Vagina (tissue), 2 donors: ENCODE data around the gene INPP5F. TPM values are rescaled to one million over a fixed set of nuclear protein-coding genes. Genes with fewer than 3 reads are reported as not detected.

Source experiments
- DNase-seq, 2 donors: peaks; one replicate each; pipeline ENCODE4 v3.0.0-alpha.2; 2017; ENCODE audit errors: extremely low spot score in 2 of 2
- H3K27ac ChIP-seq: fragments of 200-600 bp; sonication (generic); one replicate; pipeline ENCODE4 v1.5.1; 2019
- H3K27me3 ChIP-seq: fragments of 200-600 bp; sonication (generic); one replicate; pipeline ENCODE4 v1.5.1; 2019
- H3K36me3 ChIP-seq, 2 donors: fragments of 200-600 bp; sonication (generic); one replicate each; pipeline ENCODE4 v1.5.1; 2017 to 2019
- H3K4me1 ChIP-seq: fragments of 200-600 bp; sonication (generic); one replicate; pipeline ENCODE4 v1.5.1; 2019
- H3K4me3 ChIP-seq, 2 donors: fragments of 200-600 bp; sonication (generic); 1 replicate in 1 of 2; 2 replicates in 1 of 2; pipeline ENCODE4 v1.5.1; 2016 to 2019
- H3K9me3 ChIP-seq: fragments of 200-600 bp; sonication (generic); one replicate; pipeline ENCODE4 v1.5.1; 2019
- POLR2A ChIP-seq, 2 donors: fragments of 450-650 bp; IDR thresholded peaks; one replicate each; pipeline ENCODE4 v1.6.1; 2017; ENCODE audit warnings: antibody characterized with exemption in 2 of 2, mild to moderate bottlenecking in 2 of 2, moderate library complexity in 2 of 2
- POLR2AphosphoS5 ChIP-seq, 2 donors: sonication (generic); formaldehyde crosslinking; IDR thresholded peaks; one replicate each; pipeline ENCODE4 v1.9.0; 2017; ENCODE audit warnings: antibody characterized with exemption in 2 of 2, mild to moderate bottlenecking in 2 of 2, low read depth in 1 of 2; ENCODE audit not compliant: insufficient read depth in 1 of 2
- intact Hi-C: fragments of 100-400 bp; cut with DNase I; formaldehyde crosslinking; loops from one replicate; pipeline ENCODE4 v1.15.1; 2023
- total RNA-seq: library from RNA; depleted of rRNA; stranded (reverse); fragments of >200 nt; gene quantifications from one replicate; pipeline ENCODE4 v1.2.3, GENCODE V29; 2016
- TF ChIP-seq, protein P1 (sequence below), 3 experiments: fragments of 450-650 bp in 2 of 3; fragments of 200-600 bp in 1 of 3; sonication (generic) in 1 of 3; IDR thresholded peaks; one replicate each; pipeline ENCODE4 v1.5.1; 2017 to 2019; ENCODE audit warnings: antibody characterized with exemption in 3 of 3, mild to moderate bottlenecking in 2 of 3, moderate library complexity in 2 of 3

The INPP5F gene
- total RNA-seq, 1 donor from 2014 or later, result 18.4 TPM

DNA sequence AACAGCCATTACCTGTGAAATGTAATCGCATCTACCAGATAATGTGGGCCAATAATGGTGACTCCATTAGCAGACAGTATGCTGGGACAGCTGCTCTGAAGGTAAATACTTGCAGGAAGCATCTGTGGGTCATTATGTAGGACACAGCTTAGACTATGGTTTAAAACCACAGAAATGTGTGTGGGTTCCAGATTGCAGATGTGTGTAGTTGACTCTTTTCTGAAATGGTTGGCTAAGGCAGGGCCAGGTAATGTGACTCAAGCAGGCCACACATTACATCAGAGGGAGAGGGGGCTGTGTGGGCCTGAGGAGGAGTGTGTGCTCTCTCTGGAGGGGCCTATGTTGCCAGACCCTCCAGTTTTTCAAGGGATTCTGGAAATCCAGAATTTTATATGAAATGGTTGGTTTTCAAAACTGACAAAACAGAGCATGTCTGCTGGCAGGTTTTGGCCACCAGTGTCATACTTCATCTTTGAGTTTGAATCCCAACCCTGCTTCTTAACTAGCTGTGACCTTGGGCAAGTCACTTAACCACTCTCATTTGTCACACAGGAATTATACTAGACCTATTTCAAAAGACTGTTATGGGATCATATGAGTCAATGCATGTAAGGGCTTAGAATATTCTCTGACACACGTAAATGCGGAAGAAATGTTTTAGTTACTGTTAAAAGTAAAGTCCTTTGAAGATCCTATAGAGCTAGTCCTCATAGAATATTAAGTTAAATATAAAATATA lies 82.3 kb downstream of the INPP5F start:
- Histone ChIP-seq H3K27me3 (no peaks in the 10 kb centered on the region), H3K4me1 (no peaks in the 10 kb centered on the region), H3K9me3 (no peaks in the 10 kb centered on the region), H3K36me3 (peaks cover 0 to 11% of the 10 kb centered on the region in 2 donors), H3K4me3 (no peak overlapping the region), H3K27ac (no peak overlapping the region)
- no peak for DNase-seq
- intact Hi-C loops, result no loop called here
- TF ChIP-seq, protein P1, sequence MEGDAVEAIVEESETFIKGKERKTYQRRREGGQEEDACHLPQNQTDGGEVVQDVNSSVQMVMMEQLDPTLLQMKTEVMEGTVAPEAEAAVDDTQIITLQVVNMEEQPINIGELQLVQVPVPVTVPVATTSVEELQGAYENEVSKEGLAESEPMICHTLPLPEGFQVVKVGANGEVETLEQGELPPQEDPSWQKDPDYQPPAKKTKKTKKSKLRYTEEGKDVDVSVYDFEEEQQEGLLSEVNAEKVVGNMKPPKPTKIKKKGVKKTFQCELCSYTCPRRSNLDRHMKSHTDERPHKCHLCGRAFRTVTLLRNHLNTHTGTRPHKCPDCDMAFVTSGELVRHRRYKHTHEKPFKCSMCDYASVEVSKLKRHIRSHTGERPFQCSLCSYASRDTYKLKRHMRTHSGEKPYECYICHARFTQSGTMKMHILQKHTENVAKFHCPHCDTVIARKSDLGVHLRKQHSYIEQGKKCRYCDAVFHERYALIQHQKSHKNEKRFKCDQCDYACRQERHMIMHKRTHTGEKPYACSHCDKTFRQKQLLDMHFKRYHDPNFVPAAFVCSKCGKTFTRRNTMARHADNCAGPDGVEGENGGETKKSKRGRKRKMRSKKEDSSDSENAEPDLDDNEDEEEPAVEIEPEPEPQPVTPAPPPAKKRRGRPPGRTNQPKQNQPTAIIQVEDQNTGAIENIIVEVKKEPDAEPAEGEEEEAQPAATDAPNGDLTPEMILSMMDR (IDR thresholded peaks at IDR 0.05), result no peak
- TF ChIP-seq POLR2A (IDR thresholded peaks at IDR 0.05) (no peak), POLR2AphosphoS5 (IDR thresholded peaks at IDR 0.05; ENCODE audit: insufficient read depth in 1 of 2, low read depth in 1 of 2) (no peak)

DNA sequence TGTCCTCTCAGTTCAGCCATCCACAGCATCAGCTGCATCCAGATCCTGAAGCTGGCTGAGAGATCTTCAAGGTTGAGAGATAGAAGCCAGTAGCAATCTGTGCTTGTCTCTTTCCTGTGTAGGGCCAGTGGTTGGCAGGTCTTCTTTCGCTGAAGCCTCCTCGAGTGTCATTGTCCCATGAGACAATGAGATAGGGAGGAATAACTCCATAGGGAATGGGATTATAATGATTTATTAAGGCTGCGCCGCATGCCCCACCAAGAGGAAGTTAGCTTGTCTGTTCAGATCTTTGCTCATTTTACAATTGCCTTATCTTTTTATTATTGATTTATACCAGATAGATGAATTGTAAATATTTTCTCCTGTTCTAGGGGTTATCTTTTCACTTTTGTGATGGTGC lies 85.3 kb downstream of the INPP5F start:
- H3K36me3 ChIP-seq, result no peaks in the 10 kb centered on the region
- no peaks in the 10 kb centered on the region for H3K27me3 ChIP-seq
- intact Hi-C loops, result no loop called here
- H3K9me3 ChIP-seq, result no peaks in the 10 kb centered on the region
- no peak overlapping the region for H3K4me3 ChIP-seq
- H3K27ac ChIP-seq, result no peak overlapping the region
- TF ChIP-seq, protein P1 (IDR thresholded peaks at IDR 0.05), result no peak
- TF ChIP-seq POLR2AphosphoS5 (IDR thresholded peaks at IDR 0.05; ENCODE audit: insufficient read depth in 1 of 2, low read depth in 1 of 2) (no peak), POLR2A (IDR thresholded peaks at IDR 0.05) (no peak)
- no peaks in the 10 kb centered on the region for H3K4me1 ChIP-seq
- no peak for DNase-seq

DNA sequence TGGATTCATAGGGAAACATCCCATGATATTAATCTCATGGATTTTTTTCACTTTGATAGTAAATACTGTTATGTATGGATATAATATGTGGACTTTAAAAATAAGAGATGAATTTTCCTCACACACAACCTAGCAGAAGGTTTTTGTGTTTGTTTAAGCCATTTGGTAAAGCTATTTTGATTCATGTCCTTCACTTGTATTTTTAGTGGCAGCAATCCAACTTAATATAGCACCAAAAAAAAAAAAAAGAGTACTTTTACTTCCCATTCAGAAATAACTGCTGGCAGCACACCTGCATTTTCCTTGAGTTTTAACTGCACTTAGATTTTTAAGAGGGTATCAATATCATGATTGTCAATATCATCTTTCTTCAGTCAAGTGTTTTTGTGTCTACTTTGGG lies 86.8 kb downstream of the INPP5F start:
- intact Hi-C loops, result no loop called here

DNA sequence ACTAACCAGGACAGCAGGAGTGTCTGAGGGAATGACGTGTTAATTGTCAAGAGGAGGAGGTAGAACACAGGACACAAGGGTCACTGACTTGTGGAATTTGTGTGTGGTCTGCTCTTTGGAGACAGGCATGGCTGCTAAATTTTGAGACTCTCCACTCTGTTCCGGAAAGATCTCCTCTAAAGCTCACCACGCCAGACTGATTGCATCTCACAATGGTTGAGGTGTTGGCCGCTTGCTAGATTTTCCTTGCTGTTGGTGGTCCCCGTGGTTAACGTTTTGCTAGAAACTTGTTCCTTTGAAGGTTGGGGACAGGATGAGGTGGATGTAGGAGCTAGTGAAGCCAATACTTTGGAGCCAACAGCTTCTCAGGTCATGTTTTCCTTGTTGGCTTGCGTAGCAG lies 89.8 kb downstream of the INPP5F start:
- intact Hi-C loops, result no loop called here
- Histone ChIP-seq H3K4me1 (no peaks in the 10 kb centered on the region), H3K27me3 (no peaks in the 10 kb centered on the region), H3K36me3 (peaks cover 0 to 4% of the 10 kb centered on the region in 2 donors), H3K27ac (no peak overlapping the region), H3K9me3 (no peaks in the 10 kb centered on the region), H3K4me3 (no peak overlapping the region)
- no peak for TF ChIP-seq POLR2AphosphoS5 (IDR thresholded peaks at IDR 0.05; ENCODE audit: insufficient read depth in 1 of 2, low read depth in 1 of 2)
- no peak for TF ChIP-seq POLR2A (IDR thresholded peaks at IDR 0.05)
- TF ChIP-seq, protein P1 (IDR thresholded peaks at IDR 0.05), result no peak
- no peak for DNase-seq

More for the DNA sequence above, 86.8 kb downstream of the INPP5F start:
- H3K27ac ChIP-seq, result no peak overlapping the region
- no peak overlapping the region for H3K4me3 ChIP-seq
- no peaks in the 10 kb centered on the region for H3K27me3 ChIP-seq
- TF ChIP-seq POLR2AphosphoS5 (IDR thresholded peaks at IDR 0.05; ENCODE audit: insufficient read depth in 1 of 2, low read depth in 1 of 2) (no peak), POLR2A (IDR thresholded peaks at IDR 0.05) (no peak)
- TF ChIP-seq, protein P1 (IDR thresholded peaks at IDR 0.05), result no peak
- no peaks in the 10 kb centered on the region for H3K4me1 ChIP-seq
- no peaks in the 10 kb centered on the region for H3K36me3 ChIP-seq
- DNase-seq, result no peak
- no peaks in the 10 kb centered on the region for H3K9me3 ChIP-seq
